Measurements from ENCODE around the gene ALAS1. TPM values are rescaled to one million over a fixed set of nuclear protein-coding genes. Genes with fewer than 3 reads are reported as not detected.

Gene ALAS1
- total and polyA plus RNA-seq, 12 donors: 64.9 to 3,700 (median 650) TPM

DNA sequence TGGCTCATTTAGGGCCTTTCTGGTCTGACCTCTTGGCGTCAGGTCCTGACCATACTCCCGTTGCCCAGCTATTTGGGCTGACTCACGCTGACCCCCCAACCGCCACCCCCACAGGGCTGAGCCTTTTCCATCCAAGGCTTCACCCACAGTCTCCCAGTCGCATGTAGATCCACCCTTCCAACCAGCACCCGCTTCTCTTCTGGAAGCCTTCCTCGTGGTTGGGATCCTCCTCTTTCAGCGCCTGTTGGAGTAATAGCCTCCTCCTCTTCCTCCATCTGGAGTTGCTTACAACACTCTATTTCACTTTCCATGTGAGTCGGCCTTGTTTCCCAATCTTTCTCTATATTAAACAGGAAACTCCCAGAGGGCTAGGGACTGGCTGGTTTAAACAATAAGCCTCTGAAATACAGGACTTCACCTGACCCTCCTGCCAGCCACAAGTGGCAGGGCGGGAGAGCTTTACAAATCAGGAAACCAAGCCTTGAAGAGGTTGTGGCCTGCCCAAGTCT lies 2.1 kb upstream of the ALAS1 start:
- no peak for TF ChIP-seq POLR2A (IDR thresholded peaks at IDR 0.05)
- TF ChIP-seq, protein P1, sequence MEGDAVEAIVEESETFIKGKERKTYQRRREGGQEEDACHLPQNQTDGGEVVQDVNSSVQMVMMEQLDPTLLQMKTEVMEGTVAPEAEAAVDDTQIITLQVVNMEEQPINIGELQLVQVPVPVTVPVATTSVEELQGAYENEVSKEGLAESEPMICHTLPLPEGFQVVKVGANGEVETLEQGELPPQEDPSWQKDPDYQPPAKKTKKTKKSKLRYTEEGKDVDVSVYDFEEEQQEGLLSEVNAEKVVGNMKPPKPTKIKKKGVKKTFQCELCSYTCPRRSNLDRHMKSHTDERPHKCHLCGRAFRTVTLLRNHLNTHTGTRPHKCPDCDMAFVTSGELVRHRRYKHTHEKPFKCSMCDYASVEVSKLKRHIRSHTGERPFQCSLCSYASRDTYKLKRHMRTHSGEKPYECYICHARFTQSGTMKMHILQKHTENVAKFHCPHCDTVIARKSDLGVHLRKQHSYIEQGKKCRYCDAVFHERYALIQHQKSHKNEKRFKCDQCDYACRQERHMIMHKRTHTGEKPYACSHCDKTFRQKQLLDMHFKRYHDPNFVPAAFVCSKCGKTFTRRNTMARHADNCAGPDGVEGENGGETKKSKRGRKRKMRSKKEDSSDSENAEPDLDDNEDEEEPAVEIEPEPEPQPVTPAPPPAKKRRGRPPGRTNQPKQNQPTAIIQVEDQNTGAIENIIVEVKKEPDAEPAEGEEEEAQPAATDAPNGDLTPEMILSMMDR (IDR thresholded peaks at IDR 0.05): no peak
- Histone ChIP-seq H3K27me3 (no peaks in the 10 kb centered on the region), H3K4me1 (replicated peaks in 1 of 2) (peaks cover 45 to 82% of the 10 kb centered on the region in 2 donors), H3K9me3 (replicated peaks in 1 of 3) (no peaks in the 10 kb centered on the region), H3K36me3 (replicated peaks in 1 of 2) (peaks cover 0 to 20% of the 10 kb centered on the region in 2 donors), H3K27ac (peak overlapping the region; percentile 62 to 90 (median 80)), H3K4me3 (no peak overlapping the region)
- intact Hi-C loops (cut with DNase I): no loop called here
- WGBS, 4 donors: 65 to 70% (median 68%) methylated on average over 10 of the region's 10 CpGs
- peak in 3 of 7 donors; percentile 55 to 62 (median 58) for DNase-seq

DNA sequence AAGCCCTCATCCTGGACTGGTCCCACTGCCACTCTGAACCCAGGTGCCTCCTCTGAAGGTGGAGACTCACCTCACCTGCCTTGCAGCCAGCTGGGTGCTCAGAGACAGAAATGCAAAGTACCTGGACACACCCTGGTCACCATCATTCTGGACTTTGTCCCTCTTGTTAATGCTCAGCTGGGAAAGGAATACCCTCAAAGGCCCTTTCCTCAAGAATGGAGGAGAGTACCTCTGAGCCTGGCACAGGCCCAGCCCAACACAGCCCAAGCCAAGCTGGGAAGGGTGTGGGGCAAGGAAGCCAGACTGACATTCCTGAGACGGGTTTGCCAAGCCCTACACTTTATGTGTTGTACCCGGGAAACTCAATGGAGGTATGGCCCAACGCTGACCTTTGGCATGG lies 983 bp upstream of the ALAS1 start:
- 52 to 70% (median 61%) methylated on average over 3 of the region's 3 CpGs for WGBS, 4 donors
- intact Hi-C loops (cut with DNase I): no loop called here
- TF ChIP-seq, protein P1 (IDR thresholded peaks at IDR 0.05): no peak

DNA sequence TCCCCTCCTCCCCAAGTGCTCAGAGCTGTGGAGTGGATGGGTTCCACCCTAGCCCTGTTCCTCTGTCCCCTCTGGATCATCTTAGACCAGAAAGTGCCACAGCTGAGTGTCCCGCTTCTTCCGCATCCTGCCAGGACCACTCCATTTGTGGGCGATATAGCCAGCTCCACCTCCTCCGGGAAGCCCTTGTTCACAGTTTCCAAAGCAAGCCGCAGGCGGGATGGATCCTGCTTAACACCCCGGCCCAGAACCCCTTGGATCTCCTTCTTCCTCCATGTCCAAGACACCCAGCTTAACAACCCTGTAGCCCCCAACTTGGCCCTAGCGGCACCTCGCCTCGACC lies 490 bp upstream of the ALAS1 start:
- H3K36me3 ChIP-seq (replicated peaks in 1 of 2): peaks cover 0 to 36% of the 10 kb centered on the region in 2 donors
- intact Hi-C loops (cut with DNase I): no loop called here
- peak overlapping the region in 1 of 4 donors; percentile 74 for H3K4me3 ChIP-seq
- 41 to 71% (median 54%) methylated on average over 7 to 10 of the region's 10 CpGs for WGBS, 4 donors
- no peak for DNase-seq
- H3K9me3 ChIP-seq (replicated peaks in 1 of 3): no peaks in the 10 kb centered on the region
- H3K4me1 ChIP-seq (replicated peaks in 1 of 2): peaks cover 50 to 86% of the 10 kb centered on the region in 2 donors
- no peaks in the 10 kb centered on the region for H3K27me3 ChIP-seq
- peak overlapping the region in 4 of 5 donors; percentile 40 to 90 (median 78) for H3K27ac ChIP-seq
- TF ChIP-seq, protein P1 (IDR thresholded peaks at IDR 0.05): no peak
- no peak for TF ChIP-seq POLR2A (IDR thresholded peaks at IDR 0.05)

More for the DNA sequence above, 983 bp upstream of the ALAS1 start:
- Histone ChIP-seq H3K36me3 (replicated peaks in 1 of 2) (peaks cover 0 to 31% of the 10 kb centered on the region in 2 donors), H3K4me3 (no peak overlapping the region), H3K9me3 (replicated peaks in 1 of 3) (no peaks in the 10 kb centered on the region), H3K4me1 (replicated peaks in 1 of 2) (peaks cover 47 to 85% of the 10 kb centered on the region in 2 donors), H3K27me3 (no peaks in the 10 kb centered on the region), H3K27ac (peak overlapping the region in 4 of 5 donors; percentile 40 to 90 (median 78))
- peak in 3 of 7 donors; percentile 31 to 61 (median 59) for DNase-seq

DNA sequence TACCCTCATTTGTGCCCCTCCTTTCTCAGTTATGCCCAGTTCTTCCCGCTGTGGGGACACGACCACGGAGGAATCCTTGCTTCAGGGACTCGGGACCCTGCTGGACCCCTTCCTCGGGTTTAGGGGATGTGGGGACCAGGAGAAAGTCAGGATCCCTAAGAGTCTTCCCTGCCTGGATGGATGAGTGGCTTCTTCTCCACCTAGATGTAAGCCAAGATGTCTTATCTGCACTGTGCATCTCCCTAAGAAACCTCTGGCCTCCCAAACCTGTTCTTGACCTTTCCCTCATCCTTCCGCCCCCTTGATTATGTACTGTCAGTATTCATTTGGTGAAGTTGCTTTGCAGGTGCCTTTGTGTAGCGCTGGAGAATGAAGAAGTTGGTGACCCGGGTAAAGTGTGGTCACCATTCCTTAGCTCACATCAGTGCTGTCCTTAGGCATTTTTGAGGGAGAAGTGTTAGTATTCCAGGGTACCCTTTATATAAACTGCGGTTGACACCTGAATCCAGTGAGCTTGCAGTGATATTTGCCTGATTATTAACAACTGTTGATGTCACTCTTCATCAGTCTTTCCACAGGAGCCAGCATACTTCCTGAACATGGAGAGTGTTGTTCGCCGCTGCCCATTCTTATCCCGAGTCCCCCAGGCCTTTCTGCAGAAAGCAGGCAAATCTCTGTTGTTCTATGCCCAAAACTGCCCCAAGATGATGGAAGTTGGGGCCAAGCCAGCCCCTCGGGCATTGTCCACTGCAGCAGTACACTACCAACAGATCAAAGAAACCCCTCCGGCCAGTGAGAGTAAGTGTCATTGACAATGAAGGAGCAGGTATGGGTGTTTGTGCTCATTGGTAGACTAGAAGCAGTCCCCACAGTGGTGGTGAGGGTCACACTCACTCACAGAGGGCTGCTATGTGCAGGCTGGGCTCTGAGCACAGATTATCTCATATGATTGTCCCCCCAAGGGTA lies 966 bp downstream of the ALAS1 start:
- H3K27me3 ChIP-seq: no peaks in the 10 kb centered on the region
- peak overlapping the region; percentile 66 to 90 (median 76) for H3K27ac ChIP-seq
- peak overlapping the region; percentile 1 to 100 (median 70) for H3K4me3 ChIP-seq
- WGBS, 4 donors: 17 to 25% (median 20%) methylated on average over 9 to 14 of the region's 14 CpGs
- TF ChIP-seq, protein P1 (IDR thresholded peaks at IDR 0.05): no peak
- no peak for TF ChIP-seq POLR2A (IDR thresholded peaks at IDR 0.05)
- intact Hi-C loops (cut with DNase I): no loop called here
- H3K4me1 ChIP-seq (replicated peaks in 1 of 2): peaks cover 52 to 91% of the 10 kb centered on the region in 2 donors
- H3K36me3 ChIP-seq (replicated peaks in 1 of 2): peaks cover 0 to 50% of the 10 kb centered on the region in 2 donors
- DNase-seq: no peak
- no peaks in the 10 kb centered on the region for H3K9me3 ChIP-seq (replicated peaks in 1 of 3)

All from adrenal gland (tissue), 12 donors.